ENCODE results near the gene CARS1. TPM values are rescaled to one million over a fixed set of nuclear protein-coding genes. Genes with fewer than 3 reads are reported as not detected.

The CARS1 gene
- total and polyA plus RNA-seq, 2 experiments from 2014 or later, result 72.9 to 95.9 TPM

DNA sequence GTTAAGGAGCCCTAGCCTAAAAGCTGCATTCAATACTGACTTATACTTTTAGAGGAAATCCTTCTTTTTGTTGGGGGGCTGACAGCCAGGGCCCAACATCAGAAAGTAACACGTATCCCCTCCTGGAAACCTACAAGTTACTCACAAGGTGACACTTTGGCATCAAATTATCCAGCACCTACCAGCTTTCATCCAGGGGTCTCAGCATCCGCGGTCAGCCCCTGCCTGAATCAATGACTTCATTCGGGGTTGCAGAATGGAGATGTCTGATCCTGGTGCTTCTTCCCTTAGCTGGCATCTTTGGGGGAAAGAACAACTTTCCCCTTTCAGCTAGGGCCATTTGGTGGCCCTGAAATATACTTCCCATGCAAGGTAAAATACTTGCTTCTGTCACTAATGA lies 59.8 kb downstream of the CARS1 start:
- no peak for ATAC-seq
- Histone ChIP-seq H3K9me2 (ENCODE audit: insufficient read depth) (no peaks in the 10 kb centered on the region), H3K4me3 (no peak overlapping the region), H4K20me1 (replicated peaks; ENCODE audit: insufficient read depth) (no peaks in the 10 kb centered on the region; the same call in 1 of the 2 replicates), H3K27me3 (ENCODE audit: insufficient read depth) (no peaks in the 10 kb centered on the region), H3K79me2 (replicated peaks; ENCODE audit: insufficient read depth) (no peaks in the 10 kb centered on the region), H3K27ac (ENCODE audit: low read depth) (no peak overlapping the region; the same call in 1 of the 2 replicates), H3K4me1 (ENCODE audit: insufficient read depth) (peaks cover 8% of the 10 kb centered on the region), H2AFZ (no peak overlapping the region), H3K4me2 (no peak overlapping the region), H3K36me3 (ENCODE audit: insufficient read depth) (peaks cover 10% of the 10 kb centered on the region), H3F3A (replicated peaks; ENCODE audit: low read depth) (peaks cover 15% of the 10 kb centered on the region)
- no peak for DNase-seq (ENCODE audit: low spot score)
- TF ChIP-seq STAT1 (IDR thresholded peaks at IDR 0.05; ENCODE audit: unreplicated experiment) (no peak), ZNF114 (CRISPR knock-in tag; IDR thresholded peaks at IDR 0.05) (no peak)
- H3K27me3 Mint-ChIP-seq (ENCODE audit: insufficient read depth, low read depth, poor library complexity), result peaks cover 6% of the 10 kb centered on the region
- H3K9me3 Mint-ChIP-seq, result no peaks in the 10 kb centered on the region
- peaks cover 28% of the 10 kb centered on the region for H3K36me3 Mint-ChIP-seq (ENCODE audit: low read depth)
- H3K4me1 Mint-ChIP-seq, result peaks cover 3% of the 10 kb centered on the region; the same call in 2 of the 3 replicates
- no peak overlapping the region for H3K4me3 Mint-ChIP-seq
- H3K27ac Mint-ChIP-seq, result no peak overlapping the region

DNA sequence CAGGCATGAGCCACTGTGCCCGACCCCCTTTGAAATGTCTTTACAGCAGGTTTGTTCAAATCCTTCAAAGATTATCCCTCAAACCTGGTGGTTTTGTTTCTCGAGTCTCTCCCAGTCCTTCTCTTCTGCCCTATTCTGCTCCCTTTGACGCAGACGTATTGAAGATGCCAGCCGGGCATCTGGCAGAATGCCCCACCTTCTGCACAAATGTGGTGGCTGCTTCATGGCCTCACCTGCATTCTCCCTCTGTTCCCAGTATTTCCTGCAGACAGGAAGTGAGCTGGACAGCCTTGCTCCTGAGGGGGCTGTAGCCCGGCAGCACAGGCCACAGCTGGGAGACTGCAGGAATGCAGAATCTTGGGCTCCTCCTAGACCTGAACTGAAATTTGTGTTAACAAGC lies 60.2 kb downstream of the CARS1 start:
- Histone ChIP-seq H3K4me1 (ENCODE audit: insufficient read depth) (peaks cover 8% of the 10 kb centered on the region), H3K9me2 (ENCODE audit: insufficient read depth) (no peaks in the 10 kb centered on the region), H3K36me3 (ENCODE audit: insufficient read depth) (peaks cover 9% of the 10 kb centered on the region), H3K4me2 (no peak overlapping the region), H3K27ac (ENCODE audit: low read depth) (no peak overlapping the region), H3K79me2 (replicated peaks; ENCODE audit: insufficient read depth) (no peaks in the 10 kb centered on the region), H3F3A (replicated peaks; ENCODE audit: low read depth) (peaks cover 15% of the 10 kb centered on the region), H4K20me1 (replicated peaks; ENCODE audit: insufficient read depth) (no peaks in the 10 kb centered on the region; the same call in 1 of the 2 replicates), H3K27me3 (ENCODE audit: insufficient read depth) (no peaks in the 10 kb centered on the region), H2AFZ (no peak overlapping the region), H3K4me3 (no peak overlapping the region)
- H3K27ac Mint-ChIP-seq, result no peak overlapping the region
- no peaks in the 10 kb centered on the region for H3K9me3 Mint-ChIP-seq
- DNase-seq (ENCODE audit: low spot score) (no peak), ATAC-seq (no peak)
- H3K4me3 Mint-ChIP-seq, result no peak overlapping the region
- peaks cover 3% of the 10 kb centered on the region; the same call in 2 of the 3 replicates for H3K4me1 Mint-ChIP-seq
- peaks cover 26% of the 10 kb centered on the region for H3K36me3 Mint-ChIP-seq (ENCODE audit: low read depth)
- H3K27me3 Mint-ChIP-seq (ENCODE audit: insufficient read depth, low read depth, poor library complexity), result peaks cover 8% of the 10 kb centered on the region
- TF ChIP-seq, protein P1, sequence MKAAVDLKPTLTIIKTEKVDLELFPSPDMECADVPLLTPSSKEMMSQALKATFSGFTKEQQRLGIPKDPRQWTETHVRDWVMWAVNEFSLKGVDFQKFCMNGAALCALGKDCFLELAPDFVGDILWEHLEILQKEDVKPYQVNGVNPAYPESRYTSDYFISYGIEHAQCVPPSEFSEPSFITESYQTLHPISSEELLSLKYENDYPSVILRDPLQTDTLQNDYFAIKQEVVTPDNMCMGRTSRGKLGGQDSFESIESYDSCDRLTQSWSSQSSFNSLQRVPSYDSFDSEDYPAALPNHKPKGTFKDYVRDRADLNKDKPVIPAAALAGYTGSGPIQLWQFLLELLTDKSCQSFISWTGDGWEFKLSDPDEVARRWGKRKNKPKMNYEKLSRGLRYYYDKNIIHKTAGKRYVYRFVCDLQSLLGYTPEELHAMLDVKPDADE (IDR thresholded peaks at IDR 0.05), result no peak
- no peak for TF ChIP-seq NANOG (IDR thresholded peaks at IDR 0.05; ENCODE audit: borderline replicate concordance)
- no peak for TF ChIP-seq CREB1 (CRISPR knock-in tag; IDR thresholded peaks at IDR 0.05; ENCODE audit: low read depth)
- TF ChIP-seq ZNF114 (CRISPR knock-in tag; IDR thresholded peaks at IDR 0.05), result no peak
- TF ChIP-seq STAT1 (IDR thresholded peaks at IDR 0.05; ENCODE audit: unreplicated experiment), result no peak
- TF ChIP-seq EZH2phosphoT487 (IDR thresholded peaks at IDR 0.05; ENCODE audit: unreplicated experiment), result no peak
- TF ChIP-seq, protein P2, sequence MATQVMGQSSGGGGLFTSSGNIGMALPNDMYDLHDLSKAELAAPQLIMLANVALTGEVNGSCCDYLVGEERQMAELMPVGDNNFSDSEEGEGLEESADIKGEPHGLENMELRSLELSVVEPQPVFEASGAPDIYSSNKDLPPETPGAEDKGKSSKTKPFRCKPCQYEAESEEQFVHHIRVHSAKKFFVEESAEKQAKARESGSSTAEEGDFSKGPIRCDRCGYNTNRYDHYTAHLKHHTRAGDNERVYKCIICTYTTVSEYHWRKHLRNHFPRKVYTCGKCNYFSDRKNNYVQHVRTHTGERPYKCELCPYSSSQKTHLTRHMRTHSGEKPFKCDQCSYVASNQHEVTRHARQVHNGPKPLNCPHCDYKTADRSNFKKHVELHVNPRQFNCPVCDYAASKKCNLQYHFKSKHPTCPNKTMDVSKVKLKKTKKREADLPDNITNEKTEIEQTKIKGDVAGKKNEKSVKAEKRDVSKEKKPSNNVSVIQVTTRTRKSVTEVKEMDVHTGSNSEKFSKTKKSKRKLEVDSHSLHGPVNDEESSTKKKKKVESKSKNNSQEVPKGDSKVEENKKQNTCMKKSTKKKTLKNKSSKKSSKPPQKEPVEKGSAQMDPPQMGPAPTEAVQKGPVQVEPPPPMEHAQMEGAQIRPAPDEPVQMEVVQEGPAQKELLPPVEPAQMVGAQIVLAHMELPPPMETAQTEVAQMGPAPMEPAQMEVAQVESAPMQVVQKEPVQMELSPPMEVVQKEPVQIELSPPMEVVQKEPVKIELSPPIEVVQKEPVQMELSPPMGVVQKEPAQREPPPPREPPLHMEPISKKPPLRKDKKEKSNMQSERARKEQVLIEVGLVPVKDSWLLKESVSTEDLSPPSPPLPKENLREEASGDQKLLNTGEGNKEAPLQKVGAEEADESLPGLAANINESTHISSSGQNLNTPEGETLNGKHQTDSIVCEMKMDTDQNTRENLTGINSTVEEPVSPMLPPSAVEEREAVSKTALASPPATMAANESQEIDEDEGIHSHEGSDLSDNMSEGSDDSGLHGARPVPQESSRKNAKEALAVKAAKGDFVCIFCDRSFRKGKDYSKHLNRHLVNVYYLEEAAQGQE (IDR thresholded peaks at IDR 0.05; ENCODE audit: unreplicated experiment), result no peak
- TF ChIP-seq, protein P3, sequence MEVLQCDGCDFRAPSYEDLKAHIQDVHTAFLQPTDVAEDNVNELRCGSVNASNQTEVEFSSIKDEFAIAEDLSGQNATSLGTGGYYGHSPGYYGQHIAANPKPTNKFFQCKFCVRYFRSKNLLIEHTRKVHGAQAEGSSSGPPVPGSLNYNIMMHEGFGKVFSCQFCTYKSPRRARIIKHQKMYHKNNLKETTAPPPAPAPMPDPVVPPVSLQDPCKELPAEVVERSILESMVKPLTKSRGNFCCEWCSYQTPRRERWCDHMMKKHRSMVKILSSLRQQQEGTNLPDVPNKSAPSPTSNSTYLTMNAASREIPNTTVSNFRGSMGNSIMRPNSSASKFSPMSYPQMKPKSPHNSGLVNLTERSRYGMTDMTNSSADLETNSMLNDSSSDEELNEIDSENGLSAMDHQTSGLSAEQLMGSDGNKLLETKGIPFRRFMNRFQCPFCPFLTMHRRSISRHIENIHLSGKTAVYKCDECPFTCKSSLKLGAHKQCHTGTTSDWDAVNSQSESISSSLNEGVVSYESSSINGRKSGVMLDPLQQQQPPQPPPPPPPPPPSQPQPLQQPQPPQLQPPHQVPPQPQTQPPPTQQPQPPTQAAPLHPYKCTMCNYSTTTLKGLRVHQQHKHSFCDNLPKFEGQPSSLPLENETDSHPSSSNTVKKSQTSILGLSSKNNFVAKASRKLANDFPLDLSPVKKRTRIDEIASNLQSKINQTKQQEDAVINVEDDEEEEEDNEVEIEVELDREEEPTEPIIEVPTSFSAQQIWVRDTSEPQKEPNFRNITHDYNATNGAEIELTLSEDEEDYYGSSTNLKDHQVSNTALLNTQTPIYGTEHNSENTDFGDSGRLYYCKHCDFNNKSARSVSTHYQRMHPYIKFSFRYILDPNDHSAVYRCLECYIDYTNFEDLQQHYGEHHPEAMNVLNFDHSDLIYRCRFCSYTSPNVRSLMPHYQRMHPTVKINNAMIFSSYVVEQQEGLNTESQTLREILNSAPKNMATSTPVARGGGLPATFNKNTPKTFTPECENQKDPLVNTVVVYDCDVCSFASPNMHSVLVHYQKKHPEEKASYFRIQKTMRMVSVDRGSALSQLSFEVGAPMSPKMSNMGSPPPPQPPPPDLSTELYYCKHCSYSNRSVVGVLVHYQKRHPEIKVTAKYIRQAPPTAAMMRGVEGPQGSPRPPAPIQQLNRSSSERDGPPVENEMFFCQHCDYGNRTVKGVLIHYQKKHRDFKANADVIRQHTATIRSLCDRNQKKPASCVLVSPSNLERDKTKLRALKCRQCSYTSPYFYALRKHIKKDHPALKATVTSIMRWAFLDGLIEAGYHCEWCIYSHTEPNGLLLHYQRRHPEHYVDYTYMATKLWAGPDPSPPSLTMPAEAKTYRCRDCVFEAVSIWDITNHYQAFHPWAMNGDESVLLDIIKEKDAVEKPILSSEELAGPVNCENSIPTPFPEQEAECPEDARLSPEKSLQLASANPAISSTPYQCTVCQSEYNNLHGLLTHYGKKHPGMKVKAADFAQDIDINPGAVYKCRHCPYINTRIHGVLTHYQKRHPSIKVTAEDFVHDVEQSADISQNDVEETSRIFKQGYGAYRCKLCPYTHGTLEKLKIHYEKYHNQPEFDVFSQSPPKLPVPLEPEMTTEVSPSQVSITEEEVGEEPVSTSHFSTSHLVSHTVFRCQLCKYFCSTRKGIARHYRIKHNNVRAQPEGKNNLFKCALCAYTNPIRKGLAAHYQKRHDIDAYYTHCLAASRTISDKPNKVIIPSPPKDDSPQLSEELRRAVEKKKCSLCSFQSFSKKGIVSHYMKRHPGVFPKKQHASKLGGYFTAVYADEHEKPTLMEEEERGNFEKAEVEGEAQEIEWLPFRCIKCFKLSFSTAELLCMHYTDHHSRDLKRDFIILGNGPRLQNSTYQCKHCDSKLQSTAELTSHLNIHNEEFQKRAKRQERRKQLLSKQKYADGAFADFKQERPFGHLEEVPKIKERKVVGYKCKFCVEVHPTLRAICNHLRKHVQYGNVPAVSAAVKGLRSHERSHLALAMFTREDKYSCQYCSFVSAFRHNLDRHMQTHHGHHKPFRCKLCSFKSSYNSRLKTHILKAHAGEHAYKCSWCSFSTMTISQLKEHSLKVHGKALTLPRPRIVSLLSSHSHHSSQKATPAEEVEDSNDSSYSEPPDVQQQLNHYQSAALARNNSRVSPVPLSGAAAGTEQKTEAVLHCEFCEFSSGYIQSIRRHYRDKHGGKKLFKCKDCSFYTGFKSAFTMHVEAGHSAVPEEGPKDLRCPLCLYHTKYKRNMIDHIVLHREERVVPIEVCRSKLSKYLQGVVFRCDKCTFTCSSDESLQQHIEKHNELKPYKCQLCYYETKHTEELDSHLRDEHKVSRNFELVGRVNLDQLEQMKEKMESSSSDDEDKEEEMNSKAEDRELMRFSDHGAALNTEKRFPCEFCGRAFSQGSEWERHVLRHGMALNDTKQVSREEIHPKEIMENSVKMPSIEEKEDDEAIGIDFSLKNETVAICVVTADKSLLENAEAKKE (CRISPR knock-in tag; IDR thresholded peaks at IDR 0.05), result no peak
- TF ChIP-seq, protein P4, sequence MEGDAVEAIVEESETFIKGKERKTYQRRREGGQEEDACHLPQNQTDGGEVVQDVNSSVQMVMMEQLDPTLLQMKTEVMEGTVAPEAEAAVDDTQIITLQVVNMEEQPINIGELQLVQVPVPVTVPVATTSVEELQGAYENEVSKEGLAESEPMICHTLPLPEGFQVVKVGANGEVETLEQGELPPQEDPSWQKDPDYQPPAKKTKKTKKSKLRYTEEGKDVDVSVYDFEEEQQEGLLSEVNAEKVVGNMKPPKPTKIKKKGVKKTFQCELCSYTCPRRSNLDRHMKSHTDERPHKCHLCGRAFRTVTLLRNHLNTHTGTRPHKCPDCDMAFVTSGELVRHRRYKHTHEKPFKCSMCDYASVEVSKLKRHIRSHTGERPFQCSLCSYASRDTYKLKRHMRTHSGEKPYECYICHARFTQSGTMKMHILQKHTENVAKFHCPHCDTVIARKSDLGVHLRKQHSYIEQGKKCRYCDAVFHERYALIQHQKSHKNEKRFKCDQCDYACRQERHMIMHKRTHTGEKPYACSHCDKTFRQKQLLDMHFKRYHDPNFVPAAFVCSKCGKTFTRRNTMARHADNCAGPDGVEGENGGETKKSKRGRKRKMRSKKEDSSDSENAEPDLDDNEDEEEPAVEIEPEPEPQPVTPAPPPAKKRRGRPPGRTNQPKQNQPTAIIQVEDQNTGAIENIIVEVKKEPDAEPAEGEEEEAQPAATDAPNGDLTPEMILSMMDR (conservative IDR thresholded peaks at IDR 0.05; ENCODE audit: low read depth in 2 of 2), result no peak

All from GM23338 (cell line).